Sigmoid colon (tissue), 7 donors: ENCODE data around the gene LINGO4. TPM values are rescaled to one million over a fixed set of nuclear protein-coding genes. Genes with fewer than 3 reads are reported as not detected.

Experiments used
- DNase-seq: peaks from one replicate; pipeline ENCODE4 v3.0.0-alpha.2; 2019
- H3K27ac ChIP-seq, 4 donors: fragments of 200-600 bp; sonication (generic); one replicate each; pipeline ENCODE4 v1.5.1; 2016 to 2019; ENCODE audit warnings: mild to moderate bottlenecking in 1 of 4
- H3K27me3 ChIP-seq, 3 donors: fragments of 200-600 bp; sonication (generic); one replicate each; pipeline ENCODE4 v1.5.1; 2019; ENCODE audit warnings: mild to moderate bottlenecking in 1 of 3
- H3K36me3 ChIP-seq, 4 donors: fragments of 200-600 bp; sonication (generic); one replicate each; pipeline ENCODE4 v1.5.1; 2016 to 2019
- H3K4me1 ChIP-seq, 4 donors: fragments of 200-600 bp; sonication (generic); one replicate each; pipeline ENCODE4 v1.5.1; 2017 to 2019
- H3K4me3 ChIP-seq, 4 donors: fragments of 200-600 bp; sonication (generic); one replicate each; pipeline ENCODE4 v1.5.1; 2017 to 2019; ENCODE audit warnings: mild to moderate bottlenecking in 2 of 4, moderate library complexity in 1 of 4
- H3K9me3 ChIP-seq, 4 donors: fragments of 200-600 bp in 3 of 4; sonication (generic) in 3 of 4; one replicate each; pipeline versions ENCODE4 v1.5.1 to v1.6.1; 2013 to 2019
- EP300 ChIP-seq, 4 donors: sonication (generic); formaldehyde crosslinking; IDR thresholded peaks; one replicate each; pipeline ENCODE4 v1.6.1; 2017; ENCODE audit warnings: antibody characterized with exemption in 4 of 4
- POLR2A ChIP-seq, 2 donors: fragments of 450-650 bp; IDR thresholded peaks; one replicate each; pipeline ENCODE4 v1.6.1; 2016; ENCODE audit warnings: antibody characterized with exemption in 2 of 2, mild to moderate bottlenecking in 2 of 2, moderate library complexity in 2 of 2
- POLR2AphosphoS5 ChIP-seq, 4 donors: sonication (generic); formaldehyde crosslinking; IDR thresholded peaks; one replicate each; pipeline ENCODE4 v1.6.1; 2017; ENCODE audit warnings: antibody characterized with exemption in 4 of 4
- WGBS, 2 donors: extraction: QIAGEN DNeasy Blood & Tissue Kit; methylation state at CpG; one replicate each; pipeline ENCODE4 v1.1.7; 2013; 5-methylcytosine and 5-hydroxymethylcytosine counted together
- intact Hi-C: fragments of 100-400 bp; cut with DNase I; formaldehyde crosslinking; loops from one replicate; pipeline ENCODE4 v1.15.1; 2023
- polyA plus RNA-seq, 3 donors: library from polyadenylated mRNA; stranded (reverse); fragments of 200-250 nt; gene quantifications; one replicate each; pipeline ENCODE4 v1.2.3, GENCODE V29; 2013
- total RNA-seq, 4 donors: library from RNA; depleted of rRNA; stranded (reverse); fragments of >200 nt; gene quantifications; one replicate each; pipeline ENCODE4 v1.1.0, GENCODE V29; 2016
- TF ChIP-seq, protein P1 (sequence below), 4 experiments: fragments of 450-650 bp in 3 of 4; fragments of 200-600 bp in 1 of 4; IDR thresholded peaks; one replicate each; pipeline ENCODE4 v1.5.1; 2016 to 2019; ENCODE audit warnings: antibody characterized with exemption in 4 of 4, mild to moderate bottlenecking in 3 of 4, moderate library complexity in 2 of 4
- donor health status: healthy with polysubstance abuse.
- donor health status: Bipolar disorder and iron deficiency.
- donor health status: healthy.

LINGO4 gene
- total and polyA plus RNA-seq, 7 donors: 0.13 to 0.16 TPM; not detected in 5

DNA sequence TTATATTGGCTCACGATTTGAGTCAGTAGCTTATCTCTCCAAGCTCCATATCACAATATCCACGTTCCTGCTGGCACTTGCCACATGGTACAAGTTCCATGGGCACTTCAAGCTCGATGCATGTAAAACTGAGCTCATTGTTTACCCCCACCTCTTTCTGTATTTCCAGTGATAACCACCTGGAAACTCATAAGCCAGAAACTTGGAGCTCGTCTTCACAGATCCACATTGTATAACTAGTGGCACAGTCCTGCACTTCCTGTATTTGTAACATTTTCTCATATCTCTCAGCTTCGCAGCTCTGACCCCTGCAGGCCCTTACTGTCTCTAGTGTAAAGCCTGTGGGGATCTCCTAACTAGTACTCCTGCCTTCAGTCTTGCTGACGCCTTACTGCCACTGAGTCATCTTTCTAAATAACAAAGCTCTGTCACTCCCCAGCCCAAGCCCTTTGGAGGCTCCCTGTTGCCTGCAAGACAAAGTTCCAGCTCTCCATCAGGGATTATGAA lies 40.9 kb upstream of the LINGO4 start:
- Histone ChIP-seq H3K27ac (no peak overlapping the region), H3K27me3 (peaks cover 0 to 43% (median 6%) of the 10 kb centered on the region in 3 donors), H3K4me3 (no peak overlapping the region), H3K4me1 (no peaks in the 10 kb centered on the region), H3K9me3 (no peaks in the 10 kb centered on the region), H3K36me3 (no peaks in the 10 kb centered on the region)
- WGBS, 2 donors: 55 to 63% methylated on average over 6 of the region's 6 CpGs
- intact Hi-C loops: no loop called here
- TF ChIP-seq EP300 (IDR thresholded peaks at IDR 0.05): no peak
- TF ChIP-seq, protein P1, sequence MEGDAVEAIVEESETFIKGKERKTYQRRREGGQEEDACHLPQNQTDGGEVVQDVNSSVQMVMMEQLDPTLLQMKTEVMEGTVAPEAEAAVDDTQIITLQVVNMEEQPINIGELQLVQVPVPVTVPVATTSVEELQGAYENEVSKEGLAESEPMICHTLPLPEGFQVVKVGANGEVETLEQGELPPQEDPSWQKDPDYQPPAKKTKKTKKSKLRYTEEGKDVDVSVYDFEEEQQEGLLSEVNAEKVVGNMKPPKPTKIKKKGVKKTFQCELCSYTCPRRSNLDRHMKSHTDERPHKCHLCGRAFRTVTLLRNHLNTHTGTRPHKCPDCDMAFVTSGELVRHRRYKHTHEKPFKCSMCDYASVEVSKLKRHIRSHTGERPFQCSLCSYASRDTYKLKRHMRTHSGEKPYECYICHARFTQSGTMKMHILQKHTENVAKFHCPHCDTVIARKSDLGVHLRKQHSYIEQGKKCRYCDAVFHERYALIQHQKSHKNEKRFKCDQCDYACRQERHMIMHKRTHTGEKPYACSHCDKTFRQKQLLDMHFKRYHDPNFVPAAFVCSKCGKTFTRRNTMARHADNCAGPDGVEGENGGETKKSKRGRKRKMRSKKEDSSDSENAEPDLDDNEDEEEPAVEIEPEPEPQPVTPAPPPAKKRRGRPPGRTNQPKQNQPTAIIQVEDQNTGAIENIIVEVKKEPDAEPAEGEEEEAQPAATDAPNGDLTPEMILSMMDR (IDR thresholded peaks at IDR 0.05): no peak
- no peak for TF ChIP-seq POLR2AphosphoS5 (IDR thresholded peaks at IDR 0.05)
- no peak for TF ChIP-seq POLR2A (IDR thresholded peaks at IDR 0.05)
- DNase-seq: peak; percentile 24

DNA sequence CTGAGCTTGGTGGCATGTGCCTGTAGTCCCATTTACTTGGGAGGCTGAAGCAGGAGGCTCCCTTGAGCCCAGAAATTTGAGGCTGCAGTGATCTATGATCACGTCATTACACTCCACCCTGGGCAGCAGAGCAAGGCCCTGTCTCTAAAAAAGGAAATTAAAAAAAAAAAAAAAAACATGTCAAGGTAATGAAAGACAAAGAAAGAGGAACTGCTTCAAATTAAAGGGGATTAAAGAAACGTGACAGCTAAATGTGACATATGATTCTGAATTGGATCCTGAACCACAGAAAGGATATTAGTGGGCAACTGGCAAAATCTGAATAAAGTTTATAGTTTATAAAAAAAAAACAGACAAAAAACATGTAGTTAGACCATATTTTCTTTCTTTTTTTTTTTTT lies 38.2 kb upstream of the LINGO4 start:
- intact Hi-C loops: no loop called here
- Histone ChIP-seq H3K9me3 (no peaks in the 10 kb centered on the region), H3K27me3 (peaks cover 20 to 50% (median 26%) of the 10 kb centered on the region in 3 donors), H3K4me1 (peaks cover 0 to 18% (median 17%) of the 10 kb centered on the region in 4 donors), H3K36me3 (no peaks in the 10 kb centered on the region), H3K4me3 (no peak overlapping the region), H3K27ac (no peak overlapping the region)
- 74 to 85% methylated on average over 2 of the region's 2 CpGs for WGBS, 2 donors
- no peak for DNase-seq
- TF ChIP-seq POLR2A (IDR thresholded peaks at IDR 0.05) (no peak), POLR2AphosphoS5 (IDR thresholded peaks at IDR 0.05) (no peak), EP300 (IDR thresholded peaks at IDR 0.05) (no peak)
- TF ChIP-seq, protein P1 (IDR thresholded peaks at IDR 0.05): no peak

DNA sequence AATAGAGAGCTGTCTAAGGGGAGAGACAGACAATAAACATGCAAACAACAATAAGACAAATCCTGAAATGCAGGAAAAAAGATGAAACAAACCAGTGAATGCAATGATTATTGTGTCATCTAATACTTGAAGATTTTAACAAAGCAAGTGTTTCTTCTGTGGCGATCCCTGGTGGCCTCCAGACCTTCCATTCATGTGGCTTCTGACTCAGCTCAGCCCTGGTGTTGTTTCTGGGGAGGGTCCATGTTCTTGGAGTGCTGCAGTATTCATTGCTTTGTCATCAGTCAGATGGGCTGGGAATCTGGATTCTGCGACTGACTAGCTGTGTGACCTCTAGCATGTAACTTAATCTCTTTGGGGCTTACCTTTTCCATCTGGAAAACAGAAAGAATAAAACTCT lies 35.9 kb upstream of the LINGO4 start:
- WGBS, 2 donors: 95 to 97% methylated on average over 2 of the region's 2 CpGs
- Histone ChIP-seq H3K9me3 (no peaks in the 10 kb centered on the region), H3K4me3 (no peak overlapping the region), H3K27ac (no peak overlapping the region), H3K4me1 (peaks cover 0 to 27% (median 25%) of the 10 kb centered on the region in 4 donors), H3K27me3 (peaks cover 30 to 58% (median 36%) of the 10 kb centered on the region in 3 donors), H3K36me3 (no peaks in the 10 kb centered on the region)
- no peak for TF ChIP-seq EP300 (IDR thresholded peaks at IDR 0.05)
- DNase-seq: no peak
- intact Hi-C loops: no loop called here

DNA sequence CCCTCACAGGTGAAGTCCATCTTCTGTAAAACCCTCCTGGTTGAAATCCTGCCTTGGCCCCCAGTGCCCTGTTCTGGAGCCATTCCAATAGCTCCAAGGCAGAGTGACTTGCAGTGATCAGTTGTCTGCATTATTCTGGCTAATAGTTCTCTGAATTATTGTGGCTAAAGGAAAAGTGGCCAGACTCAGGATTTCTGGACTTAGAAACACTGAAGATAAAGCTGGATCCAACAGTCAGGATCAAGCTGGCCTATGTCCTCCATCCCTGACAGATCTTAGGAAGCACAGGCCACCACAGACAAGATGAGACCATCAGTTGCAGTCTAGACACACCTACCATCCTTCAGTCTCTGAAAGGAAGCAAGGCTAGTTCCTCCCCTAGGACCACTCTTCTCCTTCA lies 35.2 kb upstream of the LINGO4 start:
- peak overlapping the region in 2 of 4 donors; percentile 23 to 48 for H3K27ac ChIP-seq
- H3K36me3 ChIP-seq: no peaks in the 10 kb centered on the region
- TF ChIP-seq POLR2AphosphoS5 (IDR thresholded peaks at IDR 0.05) (no peak), POLR2A (IDR thresholded peaks at IDR 0.05) (no peak), EP300 (IDR thresholded peaks at IDR 0.05) (no peak)
- TF ChIP-seq, protein P1 (IDR thresholded peaks at IDR 0.05): no peak
- H3K9me3 ChIP-seq: no peaks in the 10 kb centered on the region
- H3K4me3 ChIP-seq: no peak overlapping the region
- intact Hi-C loops: no loop called here
- H3K4me1 ChIP-seq: peaks cover 0 to 27% (median 25%) of the 10 kb centered on the region in 4 donors
- no peak for DNase-seq
- peaks cover 30 to 59% (median 36%) of the 10 kb centered on the region in 3 donors for H3K27me3 ChIP-seq

DNA sequence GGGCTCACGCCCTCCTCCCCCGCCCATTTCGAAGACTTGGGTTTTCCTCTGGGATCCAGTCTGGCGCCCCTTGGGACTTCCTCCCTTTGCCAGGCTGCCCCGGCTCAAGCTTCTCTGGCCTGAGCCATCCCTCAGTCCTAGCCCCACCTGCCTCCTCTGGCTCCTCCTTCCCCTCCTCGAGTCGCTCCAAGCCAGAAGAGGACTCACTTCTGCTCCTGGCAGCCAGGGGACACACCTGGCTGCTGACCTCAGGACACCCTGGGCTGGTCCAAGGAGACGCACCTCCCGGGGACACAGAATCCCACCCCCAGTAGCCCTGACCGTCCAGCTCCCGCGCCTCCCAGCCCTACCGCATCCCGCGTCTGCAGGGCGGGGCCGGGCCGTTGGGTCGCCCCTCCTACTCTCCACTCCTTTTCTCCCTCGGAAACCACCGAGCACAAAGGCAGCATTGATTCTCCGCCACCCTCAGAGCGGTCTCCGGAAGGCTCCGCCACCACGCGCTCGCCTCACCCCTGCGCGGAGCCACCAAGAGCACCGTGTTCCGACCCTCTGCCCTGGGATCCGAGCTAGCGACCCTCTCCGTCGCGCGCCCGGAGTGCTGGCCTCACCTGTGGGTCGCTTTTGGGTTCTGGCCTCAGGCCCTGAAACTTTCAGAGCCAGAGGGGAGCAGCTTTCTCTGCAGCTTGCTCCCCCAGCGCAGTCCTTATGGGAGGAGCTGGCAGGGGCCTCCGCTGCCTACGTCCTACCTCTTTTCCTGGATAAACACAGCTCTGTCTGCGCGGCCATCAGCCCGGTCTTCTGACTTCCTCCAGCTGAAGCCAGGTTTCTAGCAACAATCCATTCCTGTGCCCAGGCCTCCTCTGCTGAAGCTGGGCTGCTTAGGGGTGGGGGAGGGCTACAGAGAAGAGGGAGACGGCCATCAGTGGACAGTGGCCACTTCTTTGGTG lies 34.5 kb upstream of the LINGO4 start, which contains the start of gene C2CD4D:
TSS of gene C2CD4D (minus strand) at position 364 of the 947 bp plus-strand sequence. CDS start 831 bp downstream, outside the sequence.
- no peaks in the 10 kb centered on the region for H3K36me3 ChIP-seq

More for the DNA sequence above, 34.5 kb upstream of the LINGO4 start, which contains the start of gene C2CD4D:
- Histone ChIP-seq H3K9me3 (no peaks in the 10 kb centered on the region), H3K27ac (peak within 1 kb of the TSS in 2 of 4 donors; percentile 23 to 48), H3K27me3 (peaks cover 30 to 61% (median 36%) of the 10 kb centered on the region in 3 donors), H3K4me3 (peak within 1 kb of the TSS in 3 of 4 donors; percentile 35 to 56 (median 52)), H3K4me1 (peaks cover 0 to 27% (median 25%) of the 10 kb centered on the region in 4 donors)
- intact Hi-C loops: no loop called here
- TF ChIP-seq EP300 (IDR thresholded peaks at IDR 0.05): no peak
- TF ChIP-seq POLR2AphosphoS5 (IDR thresholded peaks at IDR 0.05): peak in 1 of 4 donors; percentile 35
- peak in 1 of 2 donors; percentile 43 for TF ChIP-seq POLR2A (IDR thresholded peaks at IDR 0.05)
- TF ChIP-seq, protein P1 (IDR thresholded peaks at IDR 0.05): no peak
- WGBS, 2 donors: 2 to 4% methylated on average over 47 of the region's 47 CpGs
- no peak for DNase-seq
